Measurements from ENCODE around the gene TBL1X.

TBL1X gene

GRCh38 chrX:9688833-9689232, 224.0 kb downstream of the TBL1X start:
- no peak for TF ChIP-seq CTCF (conservative IDR thresholded peaks at IDR 0.05)
- no peak overlapping the region for H3K27ac ChIP-seq

GRCh38 chrX:9690046-9690445, 225.2 kb downstream of the TBL1X start:
- TF ChIP-seq CTCF (conservative IDR thresholded peaks at IDR 0.05), result no peak
- H3K27ac ChIP-seq, result no peak overlapping the region

DNA sequence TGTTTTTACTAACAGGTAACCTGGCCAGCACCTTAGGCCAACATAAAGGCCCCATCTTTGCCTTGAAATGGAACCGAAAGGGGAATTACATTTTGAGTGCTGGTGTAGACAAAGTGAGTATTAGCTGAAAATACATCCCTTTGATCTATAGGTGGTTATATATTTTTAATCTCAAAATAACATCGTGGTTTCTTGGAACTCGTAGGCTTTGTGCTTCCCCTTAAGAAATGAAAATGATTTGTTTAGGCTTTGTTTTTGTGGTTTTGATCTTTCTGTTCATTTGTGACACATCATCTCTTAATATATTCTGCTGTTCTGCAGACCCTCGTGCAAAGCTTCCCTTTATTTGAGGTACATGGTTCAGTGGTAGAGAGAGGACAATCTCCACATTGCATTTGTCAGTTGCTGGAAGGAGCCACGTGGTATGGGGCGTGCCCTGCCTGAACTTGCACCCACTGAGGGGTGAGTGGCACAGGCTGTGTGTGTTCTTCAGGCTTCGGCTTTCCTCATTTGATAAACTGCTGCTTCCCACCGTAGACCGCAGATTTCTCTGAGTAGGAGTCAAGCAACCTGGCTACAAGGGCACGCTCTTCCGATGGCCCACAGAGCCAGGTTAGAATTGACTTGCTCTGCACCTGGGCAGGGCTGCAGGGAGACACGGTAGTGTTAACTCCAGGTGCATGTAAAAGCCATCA, 228.6 kb downstream of the TBL1X start:
- no peak overlapping the region for H3K27ac ChIP-seq
- no peak for TF ChIP-seq CTCF (conservative IDR thresholded peaks at IDR 0.05)

GRCh38 chrX:9698576-9698975, 233.7 kb downstream of the TBL1X start:
- H3K27ac ChIP-seq, result no peak overlapping the region
- TF ChIP-seq CTCF (conservative IDR thresholded peaks at IDR 0.05), result no peak

DNA sequence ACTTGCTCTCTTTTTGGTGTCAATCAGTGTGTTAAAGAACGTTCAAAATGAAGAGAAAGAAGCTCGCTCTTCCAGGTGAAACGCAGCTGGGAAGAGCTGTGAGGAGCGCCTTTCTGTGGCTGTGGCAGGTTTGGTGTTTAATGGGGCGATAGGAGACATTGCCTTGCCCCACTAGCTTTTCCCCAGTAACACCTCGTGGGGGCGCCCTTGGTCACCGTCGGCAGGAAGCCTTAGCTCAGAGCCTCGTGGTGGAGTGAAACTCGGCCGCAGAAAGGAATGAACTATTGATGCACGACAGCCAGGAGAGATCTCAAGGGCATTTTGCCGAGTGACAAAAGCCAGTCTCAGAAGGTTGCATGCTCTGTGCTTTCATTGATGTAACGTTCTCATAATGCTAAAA, 235.7 kb downstream of the TBL1X start:
- no peak for TF ChIP-seq CTCF (conservative IDR thresholded peaks at IDR 0.05)
- H3K27ac ChIP-seq, result no peak overlapping the region

GRCh38 chrX:9701790-9702189, 236.9 kb downstream of the TBL1X start:
- no peak overlapping the region for H3K27ac ChIP-seq
- no peak for TF ChIP-seq CTCF (conservative IDR thresholded peaks at IDR 0.05)

DNA sequence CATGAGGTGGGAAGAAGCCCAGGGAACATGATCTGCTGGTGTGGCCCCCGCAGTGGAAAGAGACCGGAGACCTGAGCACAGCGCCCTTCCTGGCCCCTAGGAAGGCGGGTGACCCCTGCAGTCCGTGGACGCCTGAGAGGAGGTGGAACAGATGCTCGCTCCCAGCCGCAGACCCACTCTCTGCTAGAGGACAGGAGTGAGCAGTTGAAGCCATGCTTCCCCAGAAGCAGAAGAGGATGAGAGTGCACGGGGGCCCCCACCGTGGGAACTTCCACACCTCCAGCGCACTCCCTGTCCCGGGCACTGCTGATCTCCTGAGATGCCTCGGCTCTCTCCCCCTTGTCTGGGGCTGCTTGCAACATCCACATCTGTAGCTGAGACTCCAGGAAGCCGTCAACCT, 238.5 kb downstream of the TBL1X start:
- no peak for TF ChIP-seq CTCF (conservative IDR thresholded peaks at IDR 0.05)

More for the DNA sequence above, 238.5 kb downstream of the TBL1X start:
- no peak overlapping the region for H3K27ac ChIP-seq

Measured in VCaP (cell line).